GM23338 (cell line): ENCODE measurements around the gene DLG3. TPM values are rescaled to one million over a fixed set of nuclear protein-coding genes. Genes with fewer than 3 reads are reported as not detected.
A peak's percentile ranks its signal among the peaks of the same experiment; 100 is the strongest.

ENCODE experiments used
- ATAC-seq: fragments of 200-7000 bp; cut with Tn5 transposase; 3 replicates; pipeline ENCODE4 v1.9.1; 2020
- DNase-seq: peaks from one replicate; pipeline ENCODE4 v3.0.0-alpha.2; 2015; ENCODE audit warnings: low spot score
- H2AFZ ChIP-seq: fragments of 200-600 bp; sonication (generic); 2 replicates; pipeline ENCODE4 v1.8.0; 2016; ENCODE audit warnings: antibody characterized with exemption, mild to moderate bottlenecking, moderate library complexity
- H3F3A ChIP-seq: fragments of 200-600 bp; sonication (generic); replicated peaks from 2 replicates; pipeline ENCODE4 v1.8.0; 2017; ENCODE audit warnings: antibody characterized with exemption, mixed run types, low read depth
- H3K27ac ChIP-seq: fragments of 200-600 bp; sonication (generic); 2 replicates; pipeline ENCODE4 v1.6.1; 2016; ENCODE audit warnings: low read depth
- H3K27me3 ChIP-seq: fragments of 200-600 bp; sonication (generic); 2 replicates; pipeline ENCODE4 v1.8.0; 2016; ENCODE audit warnings: mild to moderate bottlenecking, mixed run types, moderate library complexity; ENCODE audit not compliant: insufficient read depth
- H3K36me3 ChIP-seq: fragments of 200-600 bp; sonication (generic); 2 replicates; pipeline ENCODE4 v1.8.0; 2016; ENCODE audit warnings: mild to moderate bottlenecking; ENCODE audit not compliant: insufficient read depth
- H3K4me1 ChIP-seq: fragments of 200-600 bp; sonication (generic); 2 replicates; pipeline ENCODE4 v1.8.0; 2016; ENCODE audit warnings: mild to moderate bottlenecking, moderate library complexity; ENCODE audit not compliant: insufficient read depth
- H3K4me2 ChIP-seq: fragments of 200-600 bp; sonication (generic); 2 replicates; pipeline ENCODE4 v1.7.1; 2017; ENCODE audit warnings: mixed run types
- H3K4me3 ChIP-seq: fragments of 200-600 bp; sonication (generic); 2 replicates; pipeline ENCODE4 v1.6.1; 2016; ENCODE audit warnings: mixed run types
- H3K79me2 ChIP-seq: fragments of 200-600 bp; sonication (generic); replicated peaks from 2 replicates; pipeline ENCODE4 v1.8.0; 2017; ENCODE audit warnings: mild to moderate bottlenecking; ENCODE audit not compliant: insufficient read depth
- H3K9me2 ChIP-seq: fragments of 200-600 bp; sonication (generic); 2 replicates; pipeline ENCODE4 v1.8.0; 2017; ENCODE audit not compliant: insufficient read depth
- H4K20me1 ChIP-seq: fragments of 200-600 bp; sonication (generic); replicated peaks from 2 replicates; pipeline ENCODE4 v1.8.0; 2017; ENCODE audit warnings: mild to moderate bottlenecking; ENCODE audit not compliant: insufficient read depth
- H3K27ac Mint-ChIP-seq: 2 replicates; pipeline ENCODE4 v1.8.0; 2020; ENCODE audit warnings: inconsistent platforms, mild to moderate bottlenecking, moderate library complexity, mixed read lengths
- H3K27me3 Mint-ChIP-seq: 3 replicates; pipeline ENCODE4 v1.8.0; 2022; ENCODE audit warnings: low read depth, mild to moderate bottlenecking, moderate library complexity, mixed read lengths, inconsistent platforms; ENCODE audit not compliant: insufficient read depth, poor library complexity
- H3K36me3 Mint-ChIP-seq: 3 replicates; pipeline ENCODE4 v1.8.0; 2021; ENCODE audit warnings: low read depth, mild to moderate bottlenecking, inconsistent platforms, moderate library complexity, mixed read lengths
- H3K4me1 Mint-ChIP-seq: 3 replicates; pipeline ENCODE4 v1.8.0; 2020; ENCODE audit warnings: mild to moderate bottlenecking, inconsistent platforms, mixed read lengths
- H3K4me3 Mint-ChIP-seq: 3 replicates; pipeline ENCODE4 v1.8.0; 2021; ENCODE audit warnings: moderate library complexity, mild to moderate bottlenecking, inconsistent platforms, mixed read lengths
- H3K9me3 Mint-ChIP-seq: 3 replicates; pipeline ENCODE4 v1.8.0; 2020; ENCODE audit warnings: moderate library complexity, mild to moderate bottlenecking, inconsistent platforms, mixed read lengths
- CREB1 ChIP-seq: fragments of 250-450 bp; sonication (Bioruptor Pico); IDR thresholded peaks from 2 replicates; pipeline ENCODE4 v1.5.0; 2020; ENCODE audit warnings: low read depth, mild to moderate bottlenecking, moderate library complexity
- CTCF ChIP-seq, 2 experiments: fragments of 200-600 bp in 1 of 2; sonication (generic) in 1 of 2; conservative IDR thresholded peaks; 2 replicates each; pipeline versions ENCODE4 v1.5.1 to v1.6.1; 2016 to 2017; ENCODE audit warnings: antibody characterized with exemption in 2 of 2, low read depth in 2 of 2, mild to moderate bottlenecking in 2 of 2, moderate library complexity in 1 of 2
- ETS1 ChIP-seq: IDR thresholded peaks from 2 replicates; pipeline ENCODE4 v1.6.1; 2016; ENCODE audit warnings: antibody characterized with exemption
- EZH2 ChIP-seq: fragments of 200-600 bp; sonication (generic); IDR thresholded peaks from one replicate; pipeline ENCODE4 v1.8.0; 2017; ENCODE audit warnings: antibody characterized with exemption, mild to moderate bottlenecking, low read depth; ENCODE audit not compliant: unreplicated experiment
- EZH2phosphoT487 ChIP-seq: fragments of 200-600 bp; sonication (generic); IDR thresholded peaks from one replicate; pipeline ENCODE4 v1.8.1; 2018; ENCODE audit warnings: antibody characterized with exemption; ENCODE audit not compliant: unreplicated experiment
- JUNB ChIP-seq: IDR thresholded peaks from one replicate; pipeline ENCODE4 v1.6.1; 2016; ENCODE audit warnings: antibody characterized with exemption; ENCODE audit not compliant: unreplicated experiment
- NANOG ChIP-seq: IDR thresholded peaks from 2 replicates; pipeline ENCODE4 v1.6.1; 2016; ENCODE audit warnings: antibody characterized with exemption, borderline replicate concordance
- POLR2AphosphoS5 ChIP-seq: IDR thresholded peaks from 2 replicates; pipeline ENCODE4 v1.6.1; 2016; ENCODE audit warnings: antibody characterized with exemption, low read depth
- REST ChIP-seq: IDR thresholded peaks from one replicate; pipeline ENCODE4 v1.6.1; 2018; ENCODE audit warnings: antibody characterized with exemption; ENCODE audit not compliant: unreplicated experiment
- STAT1 ChIP-seq: IDR thresholded peaks from one replicate; pipeline ENCODE4 v1.6.1; 2016; ENCODE audit warnings: antibody characterized with exemption; ENCODE audit not compliant: unreplicated experiment
- ZNF114 ChIP-seq: fragments of 250-450 bp; sonication (Bioruptor Pico); IDR thresholded peaks from 2 replicates; pipeline ENCODE4 v1.5.0; 2020; ENCODE audit warnings: mild to moderate bottlenecking, moderate library complexity
- ZNF331 ChIP-seq: fragments of 250-450 bp; sonication (Bioruptor Pico); IDR thresholded peaks from 2 replicates; pipeline ENCODE4 v1.5.0; 2020; ENCODE audit warnings: low read depth, mild to moderate bottlenecking, moderate library complexity
- ZNF462 ChIP-seq: fragments of 250-450 bp; sonication (Bioruptor Pico); IDR thresholded peaks from 2 replicates; pipeline ENCODE4 v1.5.0; 2020; ENCODE audit warnings: mild to moderate bottlenecking, moderate library complexity
- polyA plus RNA-seq: library from polyadenylated mRNA; unstranded; fragments of >200 nt; fragmentation: Nextera tagmentation; extraction: Ambion mirVana; gene quantifications from 2 replicates; pipeline ENCODE4 v1.2.1, GENCODE V29; 2016
- total RNA-seq: library from RNA; depleted of rRNA; stranded (reverse); fragments of >200 nt; shearing (Covaris generic); gene quantifications from 2 replicates; pipeline ENCODE4 v1.2.3, GENCODE V29; 2014

The DLG3 gene
- total and polyA plus RNA-seq, 2 experiments from 2014 or later = 13.0 to 61.8 TPM

- H3K27ac Mint-ChIP-seq = no peak overlapping the region
- Histone ChIP-seq H3K4me1 (peaks cover 12% of the 10 kb centered on the region), H3K4me2 (no peak overlapping the region), H3K27ac (no peak overlapping the region), H3K9me2 (no peaks in the 10 kb centered on the region), H3K4me3 (no peak overlapping the region), H3F3A (no peaks in the 10 kb centered on the region), H3K36me3 (no peaks in the 10 kb centered on the region; the same call in 1 of the 2 replicates), H4K20me1 (no peaks in the 10 kb centered on the region), H3K79me2 (no peaks in the 10 kb centered on the region), H2AFZ (no peak overlapping the region), H3K27me3 (no peaks in the 10 kb centered on the region)
- ATAC-seq (peak; percentile 73), DNase-seq (peak; percentile 34)
- peaks cover 7% of the 10 kb centered on the region for H3K27me3 Mint-ChIP-seq
- peaks cover 35% of the 10 kb centered on the region for H3K4me1 Mint-ChIP-seq
- H3K36me3 Mint-ChIP-seq = peaks cover 37% of the 10 kb centered on the region
- TF ChIP-seq ZNF462 (CRISPR knock-in tag) (no peak), POLR2AphosphoS5 (no peak), ZNF114 (CRISPR knock-in tag) (no peak), CTCF (conservative IDR thresholded peaks at IDR 0.05; ENCODE audit: low read depth in 2 of 2) (no peak), CREB1 (no peak), NANOG (no peak), ETS1 (no peak), EZH2phosphoT487 (no peak), REST (no peak), EZH2 (no peak), ZNF331 (CRISPR knock-in tag) (no peak), JUNB (no peak), STAT1 (no peak)
- no peak overlapping the region for H3K4me3 Mint-ChIP-seq
- H3K9me3 Mint-ChIP-seq = no peaks in the 10 kb centered on the region; the same call in 2 of the 3 replicates
Observed at GRCh38 chrX:70505451-70505841, 60.8 kb downstream of the DLG3 start.
